Thoracic aorta (tissue), 2 donors: ENCODE data around the gene NEDD4L. TPM values are rescaled to one million over a fixed set of nuclear protein-coding genes. Genes with fewer than 3 reads are reported as not detected.

Experiments
- ATAC-seq: fragments of 150-250 bp; one replicate; pipeline ENCODE4 v1.8.0; 2017; ENCODE audit warnings: low read depth; ENCODE audit not compliant: insufficient number of reproducible peaks, low FRiP score
- DNase-seq: peaks from one replicate; pipeline ENCODE4 v3.0.0-alpha.2; 2020; ENCODE audit warnings: low spot score
- H3K27ac ChIP-seq, 2 donors: fragments of 200-600 bp; sonication (generic); 1 replicate in 1 of 2; 2 replicates in 1 of 2; pipeline ENCODE4 v1.5.1; 2016; ENCODE audit warnings: mild to moderate bottlenecking in 2 of 2, moderate library complexity in 2 of 2
- H3K27me3 ChIP-seq: fragments of 200-600 bp; sonication (generic); replicated peaks from 2 replicates; pipeline ENCODE4 v1.6.0; 2016; ENCODE audit warnings: mild to moderate bottlenecking; ENCODE audit not compliant: insufficient read depth
- H3K36me3 ChIP-seq: fragments of 200-600 bp; sonication (generic); one replicate; pipeline ENCODE4 v1.5.1; 2016
- H3K4me1 ChIP-seq, 2 donors: fragments of 200-600 bp; sonication (generic); 1 replicate in 1 of 2; 2 replicates in 1 of 2; pipeline versions ENCODE4 v1.5.1 to v1.6.0; 2016; ENCODE audit warnings: low read depth in 2 of 2, mild to moderate bottlenecking in 1 of 2; ENCODE audit not compliant: control insufficient read depth in 1 of 2
- H3K4me3 ChIP-seq: fragments of 200-600 bp; sonication (generic); 2 replicates; pipeline ENCODE4 v1.5.1; 2016; ENCODE audit warnings: mild to moderate bottlenecking
- H3K9me3 ChIP-seq: fragments of 200-600 bp; sonication (generic); 2 replicates; pipeline ENCODE4 v1.5.1; 2016
- total RNA-seq, 2 donors: library from RNA; depleted of rRNA; stranded (reverse); fragments of >200 nt; gene quantifications; one replicate each; pipeline versions ENCODE4 v1.1.0 to v1.2.3, GENCODE V29; 2016
- TF ChIP-seq, protein P1 (sequence below): fragments of 200-600 bp; sonication (generic); IDR thresholded peaks from one replicate; pipeline ENCODE4 v1.5.1; 2019; ENCODE audit warnings: antibody characterized with exemption

Gene NEDD4L
- total RNA-seq, 2 donors from 2014 or later, result 13.9 to 22.9 TPM

DNA sequence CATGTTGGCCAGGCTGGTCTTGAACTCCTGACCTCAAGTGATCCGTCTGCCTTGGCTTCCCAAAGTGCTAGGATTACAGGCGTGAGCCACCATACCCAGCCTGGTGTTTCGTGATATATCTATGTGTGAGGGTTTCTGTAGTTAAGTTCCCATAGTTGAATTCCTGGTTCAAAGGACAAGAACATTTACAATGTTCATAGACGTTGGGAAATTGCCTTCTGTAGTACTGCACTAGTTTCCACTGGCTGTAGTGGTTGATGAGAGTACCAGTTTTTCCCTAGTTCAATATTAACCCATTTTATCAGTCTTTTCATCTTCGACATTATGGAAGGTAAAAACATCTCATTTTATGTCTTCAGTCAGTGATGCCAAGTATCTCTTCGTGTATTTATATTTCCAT lies 171.0 kb downstream of the NEDD4L start:
- H3K27ac ChIP-seq, result no peak overlapping the region
- no peaks in the 10 kb centered on the region for H3K27me3 ChIP-seq
- TF ChIP-seq, protein P1, sequence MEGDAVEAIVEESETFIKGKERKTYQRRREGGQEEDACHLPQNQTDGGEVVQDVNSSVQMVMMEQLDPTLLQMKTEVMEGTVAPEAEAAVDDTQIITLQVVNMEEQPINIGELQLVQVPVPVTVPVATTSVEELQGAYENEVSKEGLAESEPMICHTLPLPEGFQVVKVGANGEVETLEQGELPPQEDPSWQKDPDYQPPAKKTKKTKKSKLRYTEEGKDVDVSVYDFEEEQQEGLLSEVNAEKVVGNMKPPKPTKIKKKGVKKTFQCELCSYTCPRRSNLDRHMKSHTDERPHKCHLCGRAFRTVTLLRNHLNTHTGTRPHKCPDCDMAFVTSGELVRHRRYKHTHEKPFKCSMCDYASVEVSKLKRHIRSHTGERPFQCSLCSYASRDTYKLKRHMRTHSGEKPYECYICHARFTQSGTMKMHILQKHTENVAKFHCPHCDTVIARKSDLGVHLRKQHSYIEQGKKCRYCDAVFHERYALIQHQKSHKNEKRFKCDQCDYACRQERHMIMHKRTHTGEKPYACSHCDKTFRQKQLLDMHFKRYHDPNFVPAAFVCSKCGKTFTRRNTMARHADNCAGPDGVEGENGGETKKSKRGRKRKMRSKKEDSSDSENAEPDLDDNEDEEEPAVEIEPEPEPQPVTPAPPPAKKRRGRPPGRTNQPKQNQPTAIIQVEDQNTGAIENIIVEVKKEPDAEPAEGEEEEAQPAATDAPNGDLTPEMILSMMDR, result no peak
- no peaks in the 10 kb centered on the region for H3K4me1 ChIP-seq
- DNase-seq (no peak), ATAC-seq (no peak)
- no peaks in the 10 kb centered on the region for H3K9me3 ChIP-seq
- H3K4me3 ChIP-seq, result no peak overlapping the region
- H3K36me3 ChIP-seq, result no peaks in the 10 kb centered on the region

DNA sequence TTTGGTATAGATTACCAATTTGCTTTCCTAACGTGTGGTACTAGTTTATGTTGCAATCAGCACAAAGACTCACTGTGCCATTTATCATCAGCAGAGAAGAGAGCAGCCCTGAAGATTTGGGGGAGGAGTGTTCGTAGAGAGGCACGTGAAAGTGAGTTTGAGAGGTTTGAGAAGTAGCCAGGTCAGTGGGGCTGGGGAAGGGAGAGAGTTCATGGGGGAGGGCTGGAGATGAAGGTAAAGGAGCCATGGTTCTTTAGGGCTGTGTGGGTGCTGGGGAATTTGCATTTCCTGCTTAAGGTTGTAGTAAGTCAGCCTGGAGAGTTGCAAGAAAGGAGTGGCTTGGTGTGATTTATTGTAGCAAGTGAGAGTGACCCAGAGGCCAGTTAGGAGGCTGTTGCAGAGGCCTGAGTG lies 172.1 kb downstream of the NEDD4L start:
- H3K27ac ChIP-seq, result no peak overlapping the region
- ATAC-seq (no peak), DNase-seq (no peak)
- no peaks in the 10 kb centered on the region for H3K36me3 ChIP-seq
- H3K4me1 ChIP-seq, result no peaks in the 10 kb centered on the region
- no peaks in the 10 kb centered on the region for H3K27me3 ChIP-seq
- no peaks in the 10 kb centered on the region for H3K9me3 ChIP-seq
- H3K4me3 ChIP-seq, result no peak overlapping the region
- TF ChIP-seq, protein P1, result no peak

DNA sequence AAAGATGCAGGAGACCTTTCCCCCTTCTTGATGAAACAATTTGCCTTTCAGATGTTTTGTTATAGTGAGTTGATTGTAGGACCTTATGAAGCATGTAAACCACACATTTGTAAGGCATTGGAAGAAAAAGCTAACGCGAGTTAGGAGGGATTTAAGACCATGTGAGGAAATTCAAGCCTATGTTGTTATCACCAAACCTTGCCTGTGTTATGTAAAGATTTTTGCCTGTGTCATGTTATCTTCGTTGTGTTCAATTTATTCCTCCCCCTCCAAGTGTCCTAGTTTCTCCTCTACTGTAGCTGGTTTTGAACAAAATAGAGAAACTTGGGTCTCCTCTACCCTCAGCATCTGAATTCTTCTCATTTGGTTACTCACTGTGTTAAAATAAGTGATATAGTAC lies 173.0 kb downstream of the NEDD4L start:
- no peaks in the 10 kb centered on the region for H3K36me3 ChIP-seq
- H3K9me3 ChIP-seq, result no peaks in the 10 kb centered on the region
- no peak for ATAC-seq
- no peaks in the 10 kb centered on the region for H3K27me3 ChIP-seq
- H3K4me3 ChIP-seq, result no peak overlapping the region
- H3K4me1 ChIP-seq, result no peaks in the 10 kb centered on the region
- TF ChIP-seq, protein P1, result no peak
- no peak overlapping the region for H3K27ac ChIP-seq
- DNase-seq, result no peak

DNA sequence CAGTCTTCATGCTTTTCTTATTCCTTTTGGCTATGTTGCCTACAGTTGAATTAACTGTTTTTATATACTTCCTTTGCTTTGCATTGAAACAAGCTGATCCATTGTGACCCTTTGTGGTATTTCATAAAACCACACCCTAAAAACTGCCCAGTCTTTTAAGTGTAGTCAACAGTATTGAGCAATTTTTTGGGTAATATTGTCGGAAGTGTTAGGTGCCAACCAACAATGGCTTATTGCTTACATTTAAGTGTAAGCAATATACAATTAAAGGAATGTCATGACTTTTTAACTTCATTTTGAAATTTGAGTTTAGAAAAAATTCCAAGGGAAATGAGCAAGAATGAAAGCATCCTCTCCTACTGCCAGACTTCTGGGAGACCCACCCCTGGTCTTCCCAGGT lies 174.1 kb downstream of the NEDD4L start:
- H3K27ac ChIP-seq, result no peak overlapping the region

DNA sequence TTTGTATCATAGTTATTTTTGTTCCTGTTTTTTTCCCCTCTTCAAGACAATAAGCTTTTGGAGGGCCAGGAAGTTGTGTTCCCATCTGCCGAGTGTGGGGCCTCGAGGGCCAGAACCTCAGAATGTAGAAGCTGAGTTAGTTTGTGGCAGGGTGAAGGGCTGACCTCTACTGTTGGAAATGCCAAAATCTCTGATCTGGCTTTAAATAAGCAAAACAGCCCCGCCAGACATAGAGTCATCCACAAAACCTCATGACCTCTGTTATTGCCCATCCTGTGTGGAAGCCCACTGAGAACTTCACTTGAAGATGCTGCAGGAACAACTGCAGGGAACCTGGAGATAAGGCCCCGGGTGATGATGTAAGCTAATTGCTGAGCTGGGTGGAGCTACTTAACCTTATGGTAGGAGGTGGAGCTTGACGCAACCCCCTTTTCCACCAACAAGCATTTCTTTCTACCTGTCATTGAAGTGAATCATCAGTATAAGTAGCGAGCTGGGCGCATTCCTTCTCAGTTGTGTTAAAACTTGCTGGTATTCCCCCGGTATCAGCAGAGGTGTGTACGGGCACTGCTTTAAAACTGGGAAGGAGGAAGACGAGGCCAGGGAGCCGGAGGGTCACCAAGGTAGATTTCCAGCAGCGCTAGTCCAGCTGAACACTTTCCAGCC lies 177.2 kb downstream of the NEDD4L start:
- ATAC-seq (no peak), DNase-seq (no peak)
- Histone ChIP-seq H3K27ac (no peak overlapping the region), H3K4me1 (peaks cover 6 to 18% of the 10 kb centered on the region in 2 donors), H3K9me3 (no peaks in the 10 kb centered on the region), H3K27me3 (no peaks in the 10 kb centered on the region), H3K36me3 (no peaks in the 10 kb centered on the region), H3K4me3 (no peak overlapping the region)
- TF ChIP-seq, protein P1, result no peak

More for the DNA sequence above, 174.1 kb downstream of the NEDD4L start:
- Histone ChIP-seq H3K4me3 (no peak overlapping the region), H3K9me3 (no peaks in the 10 kb centered on the region), H3K36me3 (no peaks in the 10 kb centered on the region), H3K4me1 (peaks cover 0 to 5% of the 10 kb centered on the region in 2 donors), H3K27me3 (no peaks in the 10 kb centered on the region)
- DNase-seq (no peak), ATAC-seq (no peak)
- TF ChIP-seq, protein P1, result no peak
